Hepatocyte (in vitro differentiated cells): ENCODE measurements around the gene ETFDH.

ENCODE experiments used
- EZH2 ChIP-seq: fragments of 200-600 bp; sonication (generic); IDR thresholded peaks from 2 replicates; pipeline ENCODE4 v1.6.1; 2016; ENCODE audit warnings: antibody characterized with exemption, mild to moderate bottlenecking, borderline replicate concordance
- EZH2phosphoT487 ChIP-seq: fragments of 200-600 bp; sonication (generic); IDR thresholded peaks from one replicate; pipeline ENCODE4 v1.6.1; 2018; ENCODE audit warnings: antibody characterized with exemption, mild to moderate bottlenecking, low read depth, moderate library complexity; ENCODE audit not compliant: unreplicated experiment, severe bottlenecking
- TF ChIP-seq, protein P1 (sequence below): fragments of 200-600 bp; sonication (generic); IDR thresholded peaks from 2 replicates; pipeline ENCODE4 v1.5.1; 2016; ENCODE audit warnings: antibody characterized with exemption, mild to moderate bottlenecking; ENCODE audit not compliant: poor library complexity

GRCh38 chr4:158714937-158715336 lies 42.8 kb downstream of the ETFDH start:
- TF ChIP-seq, protein P1, sequence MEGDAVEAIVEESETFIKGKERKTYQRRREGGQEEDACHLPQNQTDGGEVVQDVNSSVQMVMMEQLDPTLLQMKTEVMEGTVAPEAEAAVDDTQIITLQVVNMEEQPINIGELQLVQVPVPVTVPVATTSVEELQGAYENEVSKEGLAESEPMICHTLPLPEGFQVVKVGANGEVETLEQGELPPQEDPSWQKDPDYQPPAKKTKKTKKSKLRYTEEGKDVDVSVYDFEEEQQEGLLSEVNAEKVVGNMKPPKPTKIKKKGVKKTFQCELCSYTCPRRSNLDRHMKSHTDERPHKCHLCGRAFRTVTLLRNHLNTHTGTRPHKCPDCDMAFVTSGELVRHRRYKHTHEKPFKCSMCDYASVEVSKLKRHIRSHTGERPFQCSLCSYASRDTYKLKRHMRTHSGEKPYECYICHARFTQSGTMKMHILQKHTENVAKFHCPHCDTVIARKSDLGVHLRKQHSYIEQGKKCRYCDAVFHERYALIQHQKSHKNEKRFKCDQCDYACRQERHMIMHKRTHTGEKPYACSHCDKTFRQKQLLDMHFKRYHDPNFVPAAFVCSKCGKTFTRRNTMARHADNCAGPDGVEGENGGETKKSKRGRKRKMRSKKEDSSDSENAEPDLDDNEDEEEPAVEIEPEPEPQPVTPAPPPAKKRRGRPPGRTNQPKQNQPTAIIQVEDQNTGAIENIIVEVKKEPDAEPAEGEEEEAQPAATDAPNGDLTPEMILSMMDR, result no peak
- no peak for TF ChIP-seq EZH2phosphoT487
- TF ChIP-seq EZH2, result no peak
